PC-9 (cell line): ENCODE data around the gene MED4. TPM values are rescaled to one million over a fixed set of nuclear protein-coding genes. Genes with fewer than 3 reads are reported as not detected.
A peak's percentile ranks its signal among the peaks of the same experiment; 100 is the strongest.

Experiments
- BruUV-seq: library from RNA; stranded (reverse); fragments of 400-500 nt; replicated peaks from 2 replicates; lab custom pipeline; 2021; lab: Mats Ljungman, UMichigan
- CTCF ChIA-PET: fragments of 300-600 bp; sonication (Branson Sonifier 250); formaldehyde crosslinking; loops from one replicate; lab custom pipeline; 2022; ENCODE audit warnings: antibody characterized with exemption; lab: Charles Lee
- POLR2A ChIA-PET: fragments of 300-600 bp; sonication (Branson Sonifier 250); formaldehyde crosslinking; loops from one replicate; lab custom pipeline; 2022; ENCODE audit warnings: antibody characterized with exemption; ENCODE audit not compliant: unreplicated experiment; lab: Charles Lee
- DNase-seq, 2 experiments: peaks; one replicate each; pipeline versions ENCODE4 v3.0.0 to v3.0.0-alpha.2; 2015 to 2022; ENCODE audit warnings: mixed read lengths in 1 of 2
- H2AFZ ChIP-seq: fragments of 200-600 bp; sonication (generic); 2 replicates; pipeline ENCODE4 v1.8.1; 2017; ENCODE audit warnings: antibody characterized with exemption
- H3F3A ChIP-seq: fragments of 200-600 bp; sonication (generic); 2 replicates; pipeline ENCODE4 v1.8.1; 2017; ENCODE audit warnings: antibody characterized with exemption, mild to moderate bottlenecking, low read depth; ENCODE audit not compliant: insufficient read depth
- H3K27ac ChIP-seq: fragments of 200-600 bp; sonication (generic); 2 replicates; pipeline ENCODE4 v1.6.1; 2016; ENCODE audit warnings: mixed run types
- H3K27me3 ChIP-seq: fragments of 200-600 bp; sonication (generic); 2 replicates; pipeline ENCODE4 v1.6.1; 2016; ENCODE audit warnings: low read depth, mixed run types; ENCODE audit not compliant: insufficient read depth
- H3K36me3 ChIP-seq: fragments of 200-600 bp; sonication (generic); 2 replicates; pipeline ENCODE4 v1.6.1; 2016; ENCODE audit warnings: low read depth, mixed run types
- H3K4me1 ChIP-seq: fragments of 200-600 bp; sonication (generic); replicated peaks from 2 replicates; pipeline ENCODE4 v1.6.1; 2016; ENCODE audit warnings: mixed run types; ENCODE audit not compliant: insufficient read depth
- H3K4me2 ChIP-seq: fragments of 200-600 bp; sonication (generic); 2 replicates; pipeline ENCODE4 v1.6.1; 2017; ENCODE audit warnings: mixed run types
- H3K4me3 ChIP-seq: fragments of 200-600 bp; sonication (generic); 2 replicates; pipeline ENCODE4 v1.6.1; 2016; ENCODE audit warnings: mixed run types
- H3K79me2 ChIP-seq: fragments of 200-600 bp; sonication (generic); 2 replicates; pipeline ENCODE4 v1.6.1; 2017; ENCODE audit warnings: low read depth, mixed run types
- H3K9me2 ChIP-seq: fragments of 200-600 bp; sonication (generic); 2 replicates; pipeline ENCODE4 v1.8.1; 2017; ENCODE audit warnings: mild to moderate bottlenecking; ENCODE audit not compliant: insufficient read depth
- H3K9me3 ChIP-seq: fragments of 200-600 bp; sonication (generic); 2 replicates; pipeline ENCODE4 v1.8.1; 2016; ENCODE audit warnings: low read depth; ENCODE audit not compliant: insufficient read depth
- H4K20me1 ChIP-seq: fragments of 200-600 bp; sonication (generic); 2 replicates; pipeline ENCODE4 v1.8.1; 2017; ENCODE audit not compliant: insufficient read depth
- EZH2 ChIP-seq: fragments of 200-600 bp; sonication (generic); IDR thresholded peaks from 2 replicates; pipeline ENCODE4 v1.8.0; 2017; ENCODE audit warnings: antibody characterized with exemption, low read depth
- intact Hi-C: fragments of 100-400 bp; cut with micrococcal nuclease; formaldehyde crosslinking; loops from one replicate; pipeline ENCODE4 v1.10.0; 2022; ENCODE audit not compliant: unreplicated experiment
- total RNA-seq: library from RNA; stranded (reverse); gene quantifications from 2 replicates; pipeline ENCODE4 v1.2.3, GENCODE V29; 2021
- TF ChIP-seq, protein P1 (sequence below): fragments of 200-600 bp; sonication (generic); conservative IDR thresholded peaks from 2 replicates; pipeline ENCODE4 v1.6.1; 2017; ENCODE audit warnings: mixed run types, antibody characterized with exemption, mild to moderate bottlenecking, moderate library complexity

The MED4 gene
- total RNA-seq, 1 experiment from 2014 or later = 38.5 TPM

DNA sequence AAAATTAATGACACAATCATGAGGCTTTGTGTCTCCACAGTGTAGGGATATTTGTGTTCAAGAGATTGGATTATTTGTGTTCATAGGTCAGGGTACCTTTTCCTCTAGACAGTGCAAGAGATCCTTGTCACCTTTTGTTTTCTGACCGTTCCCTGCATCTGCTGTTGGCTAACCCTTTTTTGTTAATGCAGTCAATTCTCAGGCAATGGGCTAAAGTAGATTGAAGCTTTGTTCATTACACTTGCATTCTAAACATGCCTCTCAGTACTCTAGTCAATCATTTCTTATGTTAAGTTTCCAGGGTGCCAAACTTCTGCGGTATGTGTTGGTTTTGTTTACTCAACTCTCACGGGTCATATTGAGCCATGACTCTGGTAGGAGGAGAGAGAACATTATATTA, 1.8 kb upstream of the MED4 start:
- no peaks in the 10 kb centered on the region for H3K9me2 ChIP-seq
- H4K20me1 ChIP-seq = peaks cover 1% of the 10 kb centered on the region; the same call in 1 of the 2 replicates
- intact Hi-C loops = no loop called here
- no peaks in the 10 kb centered on the region for H3K36me3 ChIP-seq
- H3K79me2 ChIP-seq = peaks cover 32% of the 10 kb centered on the region
- H3F3A ChIP-seq = no peaks in the 10 kb centered on the region; the same call in 1 of the 2 replicates
- no peak overlapping the region for H3K4me2 ChIP-seq
- peaks cover 12% of the 10 kb centered on the region for H3K4me1 ChIP-seq
- no peak for DNase-seq
- BruUV-seq = no TSS peak
- no peak overlapping the region for H2AFZ ChIP-seq
- CTCF ChIA-PET = no interaction called here
- no peak overlapping the region for H3K27ac ChIP-seq
- TF ChIP-seq EZH2 = no peak
- TF ChIP-seq, protein P1, sequence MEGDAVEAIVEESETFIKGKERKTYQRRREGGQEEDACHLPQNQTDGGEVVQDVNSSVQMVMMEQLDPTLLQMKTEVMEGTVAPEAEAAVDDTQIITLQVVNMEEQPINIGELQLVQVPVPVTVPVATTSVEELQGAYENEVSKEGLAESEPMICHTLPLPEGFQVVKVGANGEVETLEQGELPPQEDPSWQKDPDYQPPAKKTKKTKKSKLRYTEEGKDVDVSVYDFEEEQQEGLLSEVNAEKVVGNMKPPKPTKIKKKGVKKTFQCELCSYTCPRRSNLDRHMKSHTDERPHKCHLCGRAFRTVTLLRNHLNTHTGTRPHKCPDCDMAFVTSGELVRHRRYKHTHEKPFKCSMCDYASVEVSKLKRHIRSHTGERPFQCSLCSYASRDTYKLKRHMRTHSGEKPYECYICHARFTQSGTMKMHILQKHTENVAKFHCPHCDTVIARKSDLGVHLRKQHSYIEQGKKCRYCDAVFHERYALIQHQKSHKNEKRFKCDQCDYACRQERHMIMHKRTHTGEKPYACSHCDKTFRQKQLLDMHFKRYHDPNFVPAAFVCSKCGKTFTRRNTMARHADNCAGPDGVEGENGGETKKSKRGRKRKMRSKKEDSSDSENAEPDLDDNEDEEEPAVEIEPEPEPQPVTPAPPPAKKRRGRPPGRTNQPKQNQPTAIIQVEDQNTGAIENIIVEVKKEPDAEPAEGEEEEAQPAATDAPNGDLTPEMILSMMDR = no peak
- H3K4me3 ChIP-seq = no peak overlapping the region
- POLR2A ChIA-PET = no interaction called here
- H3K9me3 ChIP-seq = no peaks in the 10 kb centered on the region
- H3K27me3 ChIP-seq = no peaks in the 10 kb centered on the region

GRCh38 chr13:48094404-48094780, 512 bp downstream of the MED4 start:
- Histone ChIP-seq H3K4me2 (peak overlapping the region; percentile 96), H3F3A (no peaks in the 10 kb centered on the region; the same call in 1 of the 2 replicates), H4K20me1 (peaks cover 22% of the 10 kb centered on the region), H3K27me3 (no peaks in the 10 kb centered on the region), H3K36me3 (no peaks in the 10 kb centered on the region), H3K9me2 (no peaks in the 10 kb centered on the region), H2AFZ (peak overlapping the region; percentile 77), H3K79me2 (peaks cover 55% of the 10 kb centered on the region), H3K4me1 (peaks cover 12% of the 10 kb centered on the region), H3K27ac (peak overlapping the region; percentile 37; the same call in 1 of the 2 replicates), H3K9me3 (no peaks in the 10 kb centered on the region), H3K4me3 (peak overlapping the region; percentile 97)
- TF ChIP-seq, protein P1 = no peak
- TF ChIP-seq EZH2 = no peak
- no peak for DNase-seq
- CTCF ChIA-PET = interaction anchor here (1.2 to 1.6 kb wide), 2 partner anchors 56 to 438 kb away, joined by 4 to 5 read pairs; partner anchors contain the start of genes NUDT15 and RCBTB2
- intact Hi-C loops = loop anchor here (2.0 kb wide), 1 partner anchor 210 kb away; no protein-coding TSS in a partner anchor
- POLR2A ChIA-PET = interaction anchor here (0.6 to 1.3 kb wide), 3 partner anchors 130 to 1479 kb away, joined by 4 to 5 read pairs (median 5); no protein-coding TSS in a partner anchor
- BruUV-seq = no TSS peak

GRCh38 chr13:48093588-48093987, 1.3 kb downstream of the MED4 start:
- H3K9me3 ChIP-seq = no peaks in the 10 kb centered on the region
- H3K9me2 ChIP-seq = no peaks in the 10 kb centered on the region
- H3K27ac ChIP-seq = no peak overlapping the region
- no peak for DNase-seq
- TF ChIP-seq, protein P1 = no peak
- TF ChIP-seq EZH2 = no peak
- no peaks in the 10 kb centered on the region; the same call in 1 of the 2 replicates for H3F3A ChIP-seq
- POLR2A ChIA-PET = interaction anchor here (0.6 kb wide), 1 partner anchor 1478 kb away, joined by 5 read pairs; no protein-coding TSS in a partner anchor
- no peaks in the 10 kb centered on the region for H3K36me3 ChIP-seq
- CTCF ChIA-PET = interaction anchor here (0.6 to 1.6 kb wide), 4 partner anchors 13 to 439 kb away, joined by 3 to 5 read pairs (median 4); partner anchors contain the start of genes NUDT15 and RCBTB2
- H3K4me2 ChIP-seq = peak overlapping the region; percentile 96
- peaks cover 12% of the 10 kb centered on the region for H3K4me1 ChIP-seq
- no peaks in the 10 kb centered on the region for H3K27me3 ChIP-seq
- peak overlapping the region; percentile 97 for H3K4me3 ChIP-seq
- intact Hi-C loops = no loop called here
- H3K79me2 ChIP-seq = peaks cover 62% of the 10 kb centered on the region
- no peak overlapping the region for H2AFZ ChIP-seq
- no TSS peak for BruUV-seq
- peaks cover 30% of the 10 kb centered on the region for H4K20me1 ChIP-seq
